CD4-positive, alpha-beta T cell treated with Interferon gamma for 1 hour (primary cell): ENCODE measurements around the gene LUZP2.

Experiments
- DNase-seq: peaks from one replicate; pipeline ENCODE4 v3.0.0-alpha.2; 2020

Gene LUZP2

GRCh38 chr11:24734742-24735237 lies 237.9 kb downstream of the LUZP2 start:
- no peak for DNase-seq

GRCh38 chr11:24738972-24739371 lies 242.1 kb downstream of the LUZP2 start:
- DNase-seq, result no peak

GRCh38 chr11:24739637-24740036 lies 242.8 kb downstream of the LUZP2 start:
- no peak for DNase-seq

GRCh38 chr11:24747275-24748251 lies 250.7 kb downstream of the LUZP2 start:
- no peak for DNase-seq

- DNase-seq, result no peak
Measured at GRCh38 chr11:24748261-24748660, 251.4 kb downstream of the LUZP2 start.

GRCh38 chr11:24754406-24754805 lies 257.6 kb downstream of the LUZP2 start:
- no peak for DNase-seq

GRCh38 chr11:24755260-24755839 lies 258.5 kb downstream of the LUZP2 start:
- DNase-seq, result no peak

GRCh38 chr11:24759742-24760141 lies 262.9 kb downstream of the LUZP2 start:
- no peak for DNase-seq

- DNase-seq, result no peak
Measured at GRCh38 chr11:24760681-24761080, 263.8 kb downstream of the LUZP2 start.

GRCh38 chr11:24762076-24762475 lies 265.2 kb downstream of the LUZP2 start:
- DNase-seq, result no peak

- no peak for DNase-seq
Measured at GRCh38 chr11:24767411-24767810, 270.6 kb downstream of the LUZP2 start.

- DNase-seq, result no peak
Measured at GRCh38 chr11:24773322-24773721, 276.5 kb downstream of the LUZP2 start.

GRCh38 chr11:24779791-24780190 lies 282.9 kb downstream of the LUZP2 start:
- DNase-seq, result no peak

GRCh38 chr11:24781288-24781687 lies 284.4 kb downstream of the LUZP2 start:
- no peak for DNase-seq

GRCh38 chr11:24793479-24793878 lies 296.6 kb downstream of the LUZP2 start:
- no peak for DNase-seq

- DNase-seq, result no peak
Measured at GRCh38 chr11:24794064-24794463, 297.2 kb downstream of the LUZP2 start.

- DNase-seq, result no peak
Measured at GRCh38 chr11:24805671-24806070, 308.8 kb downstream of the LUZP2 start.

GRCh38 chr11:24808173-24808572 lies 311.3 kb downstream of the LUZP2 start:
- DNase-seq, result no peak

- no peak for DNase-seq
Measured at GRCh38 chr11:24819006-24819405, 322.2 kb downstream of the LUZP2 start.

GRCh38 chr11:24819863-24820434 lies 323.1 kb downstream of the LUZP2 start:
- DNase-seq, result no peak

- no peak for DNase-seq
Measured at GRCh38 chr11:24820541-24820940, 323.7 kb downstream of the LUZP2 start.

GRCh38 chr11:24828938-24829605 lies 332.2 kb downstream of the LUZP2 start:
- DNase-seq, result no peak

GRCh38 chr11:24833573-24833972 lies 336.7 kb downstream of the LUZP2 start:
- no peak for DNase-seq
